Thyroid gland (tissue), 4 donors: ENCODE results near the gene PRSS2.

Experiments used
- CTCF ChIP-seq, 6 experiments: fragments of 200-600 bp in 3 of 6; fragments of 450-650 bp in 3 of 6; sonication (generic) in 3 of 6; IDR thresholded peaks; one replicate each; pipeline ENCODE4 v1.5.1; 2016 to 2019; ENCODE audit warnings: antibody characterized with exemption in 6 of 6, mild to moderate bottlenecking in 2 of 6, inconsistent platforms in 1 of 6, moderate library complexity in 1 of 6
- POLR2A ChIP-seq, 2 donors: fragments of 450-650 bp; IDR thresholded peaks; one replicate each; pipeline ENCODE4 v1.6.1; 2017; ENCODE audit warnings: antibody characterized with exemption in 2 of 2, mild to moderate bottlenecking in 2 of 2, moderate library complexity in 1 of 2

- no peak for TF ChIP-seq CTCF (IDR thresholded peaks at IDR 0.05)
- TF ChIP-seq POLR2A (IDR thresholded peaks at IDR 0.05), result no peak
Observed at GRCh38 chr7:142762104-142762503, 8.7 kb upstream of the PRSS2 start.
